Stimulated activated CD4-positive, alpha-beta T cell treated with anti-CD3 and anti-CD28 coated beads, Interleukin-2, amount 100 ng/mL, for 48 hours (primary cell): ENCODE measurements around the gene LCE1B.

Source experiments
- DNase-seq, 2 donors: peaks; one replicate each; pipeline ENCODE4 v3.0.0-alpha.2; 2020

The LCE1B gene

DNA sequence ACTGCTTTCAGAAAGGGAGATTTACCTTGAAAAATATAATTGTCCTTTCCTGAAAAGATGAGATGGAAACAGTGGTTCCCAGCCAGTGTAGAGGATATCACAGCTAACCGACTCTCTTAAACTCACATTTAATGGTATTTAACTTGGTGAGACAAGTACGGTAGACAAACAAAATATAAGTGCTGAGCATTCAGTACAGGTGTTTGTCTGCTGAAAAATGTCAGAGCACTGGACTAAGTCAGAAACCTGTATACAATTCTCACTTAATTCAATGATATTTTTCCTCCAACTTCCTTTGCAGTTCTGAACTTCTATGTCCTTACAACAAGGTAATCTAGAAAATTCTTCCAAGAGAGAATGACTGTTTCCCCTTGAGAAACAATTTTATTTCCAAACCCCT, at the start of gene LCE1B:
LCE1B (plus strand) TSS at position 301 of the 400 bp plus-strand sequence. CDS start 476 bp downstream, outside the sequence.
- DNase-seq = no peak

GRCh38 chr1:152768847-152769533, 42.8 kb upstream of the LCE1B start:
- no peak for DNase-seq

DNA sequence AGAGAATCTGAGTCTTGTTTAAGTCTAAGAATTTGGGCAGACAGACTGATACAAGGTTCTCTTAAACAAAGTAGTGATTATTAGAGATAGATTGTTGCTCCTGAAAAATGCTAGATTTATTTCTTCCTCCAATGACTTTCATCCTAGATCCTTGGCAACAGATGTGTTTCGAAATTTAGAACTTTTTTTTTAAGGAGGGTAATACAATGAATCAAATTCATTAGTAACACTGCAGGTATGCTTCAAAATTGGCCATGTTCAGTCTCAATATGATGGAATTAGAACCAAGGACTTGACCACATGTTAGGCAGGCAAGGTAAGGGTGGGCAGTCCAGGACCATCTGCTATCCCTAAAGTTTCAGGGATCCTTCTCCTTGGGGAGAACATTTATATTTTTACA, 41.4 kb upstream of the LCE1B start:
- no peak for DNase-seq

DNA sequence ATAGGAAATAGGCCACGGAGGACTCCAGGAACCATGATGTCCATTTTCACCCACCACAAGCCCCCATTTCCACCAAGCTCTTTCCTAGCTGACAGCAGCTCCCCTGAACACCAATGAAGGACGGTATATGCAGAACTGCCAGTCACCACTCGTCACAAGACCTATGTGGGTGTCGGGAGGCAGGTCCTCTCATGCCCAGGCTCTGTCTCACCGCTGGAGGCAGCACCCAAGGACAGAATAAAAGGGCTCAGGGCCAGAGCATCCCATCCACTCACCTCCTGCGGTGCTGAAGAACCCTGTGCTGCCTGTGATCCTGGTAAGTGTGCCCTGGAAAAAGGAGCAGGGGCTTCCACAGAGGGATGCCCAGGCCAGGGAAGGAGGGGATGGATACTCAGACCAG, 36.9 kb upstream of the LCE1B start, which contains the start of gene LCE1F:
LCE1F (plus strand) TSS at position 266 of the 400 bp plus-strand sequence. CDS start 1,232 bp downstream, outside the sequence.
- DNase-seq = no peak

GRCh38 chr1:152776361-152776760, 35.4 kb upstream of the LCE1B start:
- no peak for DNase-seq

DNA sequence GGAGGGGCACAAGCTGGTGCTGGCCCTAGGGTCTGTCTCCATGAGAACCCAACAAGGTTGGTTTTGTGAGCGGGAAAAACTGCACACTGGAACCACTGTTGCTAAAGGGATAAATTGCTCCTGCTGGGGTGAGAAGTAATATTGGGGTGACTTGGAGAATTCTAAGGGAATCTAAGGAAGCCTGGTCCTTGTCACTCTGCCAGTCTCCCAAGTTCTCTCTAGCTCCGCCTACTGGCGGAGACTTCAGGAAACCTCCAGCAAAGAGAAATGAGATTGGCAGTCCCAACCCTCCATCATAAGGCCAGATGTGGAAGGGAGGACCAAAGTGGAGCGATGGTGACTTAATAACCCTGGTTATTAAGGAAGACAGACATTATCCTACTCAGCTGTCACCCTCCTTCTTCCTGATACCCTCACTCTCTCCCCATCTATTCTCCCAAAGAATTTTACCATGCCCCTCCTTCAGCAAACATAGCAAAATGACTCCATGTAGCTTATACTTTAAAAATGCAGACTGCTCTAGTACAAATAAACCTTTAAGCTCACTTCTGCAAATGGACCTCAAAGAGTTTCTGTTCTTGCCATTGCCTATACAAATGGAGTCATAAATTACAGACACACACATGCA, 34.1 kb upstream of the LCE1B start:
- DNase-seq = no peak

GRCh38 chr1:152783095-152783494, 28.7 kb upstream of the LCE1B start:
- DNase-seq = no peak

DNA sequence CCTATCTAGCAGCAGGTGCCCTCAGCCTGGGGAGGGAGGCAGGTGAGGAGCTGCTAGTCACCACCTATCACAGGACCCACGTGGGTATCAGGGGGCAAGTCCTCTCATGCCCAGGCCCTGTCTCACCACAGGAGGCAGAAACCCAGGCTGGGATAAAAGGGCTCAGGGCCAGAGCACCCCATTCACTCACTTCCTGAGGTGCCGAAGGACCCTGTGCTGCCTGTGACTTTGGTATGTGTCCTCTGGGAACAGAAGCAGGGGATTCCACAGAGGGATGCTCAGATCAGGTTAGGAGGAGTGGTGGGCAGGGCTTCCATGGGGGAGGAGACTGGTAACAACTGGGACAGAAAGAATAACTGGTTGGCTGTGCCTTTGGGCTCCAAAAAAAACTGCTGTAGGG, 25.7 kb upstream of the LCE1B start, which contains the start of gene LCE1E:
LCE1E (plus strand) TSS at position 181 of the 400 bp plus-strand sequence. CDS start 1,043 bp downstream, outside the sequence.
- DNase-seq = no peak

DNA sequence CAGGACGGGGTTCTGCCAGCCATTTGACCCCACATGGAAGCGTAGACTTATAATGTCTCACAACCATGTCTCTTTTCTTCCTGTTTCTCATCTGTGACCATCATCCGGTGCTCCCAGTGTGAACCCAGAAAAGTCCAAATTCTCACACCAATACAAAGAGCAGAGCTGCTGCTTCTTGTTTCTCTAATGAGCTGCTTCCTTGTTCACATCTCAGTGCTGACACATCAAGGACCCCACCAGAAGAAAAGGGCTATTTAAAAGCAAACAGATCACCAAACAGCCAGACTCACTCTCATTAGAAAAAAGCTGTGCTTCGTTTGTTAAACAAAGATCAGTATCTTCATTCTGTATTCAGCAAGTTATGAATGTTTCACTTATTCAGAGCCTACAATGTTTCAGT, 16.1 kb upstream of the LCE1B start:
- DNase-seq = no peak

DNA sequence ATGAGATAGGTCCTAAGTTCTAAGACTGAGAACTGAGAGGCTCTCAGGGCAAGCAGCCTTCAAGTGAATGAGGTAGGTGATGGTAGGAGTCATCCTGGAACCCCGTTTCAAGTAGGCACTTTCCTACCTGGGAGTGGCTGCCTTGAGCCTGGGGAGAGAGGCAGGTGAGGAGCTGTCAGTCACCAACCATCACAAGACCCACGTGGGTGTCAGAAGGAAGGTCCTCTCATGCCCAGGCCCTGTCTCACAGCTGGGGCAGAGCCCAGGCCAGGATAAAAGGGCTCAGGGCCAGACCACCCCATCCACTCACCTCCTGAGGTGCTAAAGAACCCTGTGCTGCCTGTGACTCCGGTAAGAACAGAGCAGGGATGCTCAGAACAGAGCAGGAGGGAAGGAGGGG, 15.3 kb upstream of the LCE1B start, which contains the start of gene LCE1D:
LCE1D (plus strand) TSS at position 301 of the 400 bp plus-strand sequence. CDS start 1,074 bp downstream, outside the sequence.
- no peak for DNase-seq

- DNase-seq = no peak
Measured at GRCh38 chr1:152801333-152801732, 10.4 kb upstream of the LCE1B start.

- DNase-seq = no peak
Measured at GRCh38 chr1:152806576-152806975, 5.2 kb upstream of the LCE1B start, which contains the start of gene LCE1C. TSS of gene LCE1C (minus strand) at chr1:152806651. CDS start at chr1:152805478, 1,173 bp downstream.

DNA sequence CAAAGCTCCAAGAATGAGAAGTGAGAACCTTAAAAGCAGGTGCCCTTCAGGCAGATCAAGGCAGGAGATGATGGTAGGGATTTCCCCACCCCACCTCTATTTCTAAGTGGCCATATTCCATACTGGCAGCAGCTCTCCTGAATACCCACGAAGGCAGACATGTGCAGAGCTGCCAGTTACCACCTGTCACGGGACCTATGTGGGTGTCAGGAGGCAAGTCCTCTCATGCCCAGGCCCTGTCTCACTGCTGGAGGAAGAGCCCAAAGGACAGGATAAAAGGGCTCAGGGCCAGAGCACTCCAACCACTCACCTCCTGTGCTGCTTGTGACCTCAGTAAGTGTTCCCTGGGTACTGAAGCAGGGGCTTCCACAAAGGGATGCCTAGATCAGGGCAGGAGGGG, 721 bp upstream of the LCE1B start:
- DNase-seq = no peak

GRCh38 chr1:152817309-152817708, 5.5 kb downstream of the LCE1B start:
- DNase-seq = no peak

DNA sequence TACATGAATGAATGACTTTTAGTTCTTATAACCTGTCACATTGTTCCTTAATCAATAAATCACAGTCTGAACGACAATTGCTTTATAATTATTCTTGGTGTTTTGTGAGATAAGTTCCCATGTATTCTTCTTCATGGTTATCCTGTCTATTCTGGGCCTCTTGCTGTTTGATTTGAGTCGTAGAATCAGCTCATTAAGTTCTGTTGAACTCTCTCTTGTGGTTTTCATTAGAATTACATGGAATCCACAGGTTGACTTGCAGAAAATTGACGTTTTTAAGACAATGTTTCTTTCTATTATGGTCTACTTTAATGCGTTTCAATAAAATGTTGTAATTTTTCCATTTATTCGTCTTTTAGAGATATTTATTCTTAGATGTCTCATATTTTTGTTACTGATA, 11.5 kb downstream of the LCE1B start:
- no peak for DNase-seq

DNA sequence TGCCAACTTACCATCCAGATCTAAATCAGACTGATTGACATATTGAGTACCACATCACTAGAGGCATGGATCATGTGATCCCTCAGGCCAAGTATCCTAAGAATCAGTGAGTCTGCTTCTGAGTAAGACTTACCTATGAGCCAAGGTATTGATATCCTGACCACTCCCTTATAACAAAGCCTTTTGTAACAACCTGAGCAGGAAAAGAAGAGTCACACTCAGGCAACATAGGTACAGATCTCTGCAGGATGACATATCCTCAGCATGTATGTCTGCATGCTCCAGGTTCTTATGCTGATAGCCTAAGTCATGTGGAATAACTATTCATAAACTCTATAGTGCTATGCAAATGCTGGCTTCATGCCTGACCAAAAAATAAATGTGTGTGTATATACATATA, 13.2 kb downstream of the LCE1B start:
- DNase-seq = no peak

DNA sequence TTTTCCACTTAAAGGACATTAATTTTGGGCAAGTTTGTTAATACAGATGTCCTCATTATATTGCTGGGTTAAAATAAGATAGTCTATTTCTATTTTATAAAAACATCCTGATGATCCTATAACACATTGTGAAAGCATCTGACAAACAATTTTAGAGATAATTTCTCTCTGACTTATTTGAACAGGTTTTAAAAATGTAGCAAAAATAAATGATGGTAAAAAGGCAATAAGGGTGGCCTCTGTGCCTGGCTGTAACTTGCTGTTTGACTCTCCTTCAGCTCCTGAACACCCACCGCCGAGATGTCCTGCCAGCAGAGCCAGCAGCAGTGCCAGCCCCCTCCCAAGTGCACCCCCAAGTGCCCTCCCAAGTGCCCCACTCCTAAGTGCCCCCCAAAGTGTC, 15.4 kb downstream of the LCE1B start, which contains the start of gene LCE1A:
LCE1A (plus strand) TSS at position 301 of the 400 bp plus-strand sequence; CDS start at position 301, 0 bp downstream.
- DNase-seq = no peak

DNA sequence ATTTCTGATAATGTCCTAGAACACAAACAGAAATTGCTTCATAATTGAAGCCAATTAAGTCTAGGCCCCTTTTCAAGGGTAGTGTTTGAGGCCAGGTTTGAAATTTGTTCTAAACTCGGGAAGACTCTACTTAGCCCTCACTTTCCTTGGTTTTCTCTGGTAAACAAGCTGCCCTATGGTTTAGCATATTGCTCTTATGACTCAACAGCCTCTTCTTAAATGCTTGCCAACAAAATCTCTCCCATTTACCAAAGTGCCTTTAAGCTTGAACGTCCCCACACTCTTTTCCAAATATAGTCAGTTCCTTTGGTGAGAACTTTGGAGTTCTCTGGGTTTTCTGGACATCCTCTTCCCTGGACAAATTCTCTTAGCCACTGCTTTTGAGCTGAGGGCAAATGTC, 25.1 kb downstream of the LCE1B start:
- no peak for DNase-seq

- DNase-seq = no peak
Measured at GRCh38 chr1:152842556-152842955, 30.8 kb downstream of the LCE1B start, which contains the start of gene LCE6A. TSS of gene LCE6A (plus strand) at chr1:152842856. CDS start at chr1:152843521, 665 bp downstream.

- DNase-seq = no peak
Measured at GRCh38 chr1:152855661-152856060, 43.9 kb downstream of the LCE1B start.

DNA sequence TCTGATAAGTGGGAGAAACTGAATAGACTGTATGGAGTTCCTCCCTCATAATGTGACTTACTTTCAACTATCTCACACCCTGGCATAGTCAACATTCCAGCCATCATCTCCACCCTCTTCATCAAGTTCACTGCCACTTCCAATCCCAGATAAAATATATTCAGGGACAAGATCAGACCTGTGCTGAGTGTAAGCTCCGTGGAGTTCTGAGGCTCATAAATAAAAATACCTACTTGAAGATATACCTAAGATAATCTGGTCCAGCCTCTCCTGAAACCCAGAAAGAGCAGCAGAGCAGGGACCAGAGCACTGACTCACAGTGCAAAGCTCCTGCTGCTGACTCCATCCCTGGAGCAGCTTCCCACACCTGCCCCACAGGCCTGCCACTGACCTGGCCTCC, 46.3 kb downstream of the LCE1B start:
- DNase-seq = no peak

GRCh38 chr1:152859696-152860095, 47.9 kb downstream of the LCE1B start, which contains the start of gene LCE7A:
TSS of gene LCE7A (plus strand) at chr1:152859996. CDS start at chr1:152860698, 702 bp downstream.
- no peak for DNase-seq

- DNase-seq = no peak
Measured at GRCh38 chr1:152860129-152860528, 48.4 kb downstream of the LCE1B start.

- DNase-seq = no peak
Measured at GRCh38 chr1:152861374-152861773, 49.6 kb downstream of the LCE1B start.
